ENCODE results near the gene ESRRG. TPM values are rescaled to one million over a fixed set of nuclear protein-coding genes. Genes with fewer than 3 reads are reported as not detected.

The ESRRG gene
- total and polyA plus RNA-seq, 2 of the 8 experiments (the other 6 are each of a cell fraction or from before 2014, with no cell fraction given) = 0.59 to 1.4 TPM

- TF ChIP-seq SP1 (IDR thresholded peaks at IDR 0.05; ENCODE audit: low read depth, low read length) (no peak), CREB1 (IDR thresholded peaks at IDR 0.05) (no peak)
Observed at GRCh38 chr1:216679108-216679507, 44.1 kb downstream of the ESRRG start (continued).

Data from H1 (cell line).